Measurements from ENCODE around the gene NRXN3. TPM values are rescaled to one million over a fixed set of nuclear protein-coding genes. Genes with fewer than 3 reads are reported as not detected.

Gene NRXN3
- total and polyA plus RNA-seq, 2 of the 4 experiments (the other 2 are of a cell fraction): 4.8 to 25.1 TPM

GRCh38 chr14:79167957-79168356, 997.8 kb downstream of the NRXN3 start:
- no peak overlapping the region for H3K4me3 ChIP-seq (ENCODE audit: insufficient read depth, low read depth, low read length)
- no peak for TF ChIP-seq MAZ (IDR thresholded peaks at IDR 0.05; ENCODE audit: borderline replicate concordance, low read depth, low read length)
- TF ChIP-seq CEBPB (IDR thresholded peaks at IDR 0.05; ENCODE audit: low read depth, low read length): peak; percentile 47; the same call in 1 of the 2 replicates
- H3K36me3 ChIP-seq (ENCODE audit: control insufficient read depth, insufficient read depth, low read length): no peaks in the 10 kb centered on the region
- H3K9ac ChIP-seq (ENCODE audit: low read depth, low read length): no peak overlapping the region
- POLR2A ChIA-PET (ENCODE audit: unreplicated experiment): no interaction called here
- no peaks in the 10 kb centered on the region; the same call in 1 of the 2 replicates for H3K27me3 ChIP-seq (ENCODE audit: control insufficient read depth, insufficient read depth, low read length)
- H3K9me3 ChIP-seq (ENCODE audit: control insufficient read depth, insufficient read depth, low read length): no peaks in the 10 kb centered on the region
- no peak overlapping the region for H2BK20ac ChIP-seq (ENCODE audit: low read depth, low read length)
- no TSS peak for BruUV-seq (replicated peaks)
- H3K27ac ChIP-seq (ENCODE audit: insufficient read depth, low read length): no peak overlapping the region
- ATAC-seq (ENCODE audit: low read depth) (no peak), DNase-seq (peak; percentile 43)
- H3K23ac ChIP-seq (ENCODE audit: low read depth, low read length): no peak overlapping the region
- no peak overlapping the region for H4K91ac ChIP-seq (ENCODE audit: insufficient read depth, low read depth, low read length)
- H3K9me1 ChIP-seq (ENCODE audit: insufficient read depth, low read length): no peaks in the 10 kb centered on the region
- dilution Hi-C loops (cut with HindIII; ENCODE audit: low sequenced_read_pairs, unreplicated experiment) (no loop called here), in situ Hi-C loops (cut with MboI; ENCODE audit: low sequenced_read_pairs) (no loop called here), intact Hi-C loops (cut with micrococcal nuclease) (no loop called here)
- H2AK9ac ChIP-seq (replicated peaks; ENCODE audit: low read depth, low read length, poor library complexity): no peak overlapping the region
- no peaks in the 10 kb centered on the region for H3K4me1 ChIP-seq (ENCODE audit: control insufficient read depth, insufficient read depth, low read length)
- no peak overlapping the region for H2AFZ ChIP-seq (replicated peaks; ENCODE audit: low read length, poor library complexity)
- H3K4me2 ChIP-seq (ENCODE audit: low read depth, low read length): no peak overlapping the region
- no peak overlapping the region for H3K18ac ChIP-seq (ENCODE audit: low read depth, low read length)
- H2BK15ac ChIP-seq (ENCODE audit: low read depth, low read length): no peak overlapping the region
- CTCF ChIA-PET: no interaction called here
- H2AK5ac ChIP-seq (ENCODE audit: low read depth, low read length): no peak overlapping the region
- WGBS, 2 experiments (ENCODE audit: extremely low coverage in 2 of 2, insufficient read length in 1 of 2): no CpG with 5 or more reads among the region's 1 CpG
- H4K5ac ChIP-seq (ENCODE audit: low read depth, low read length): no peak overlapping the region
- H2BK120ac ChIP-seq (ENCODE audit: low read depth, low read length): no peak overlapping the region
- H2BK5ac ChIP-seq (ENCODE audit: low read depth, low read length, poor library complexity, severe bottlenecking): no peak overlapping the region
- H4K8ac ChIP-seq (ENCODE audit: low read depth in 2 of 2, low read length in 2 of 2): no peak overlapping the region
- no peaks in the 10 kb centered on the region for H4K20me1 ChIP-seq (ENCODE audit: insufficient read depth, low read length)
- H3K4ac ChIP-seq (ENCODE audit: low read depth, low read length): no peak overlapping the region
- no peak overlapping the region for H3K14ac ChIP-seq (replicated peaks; ENCODE audit: low read depth, low read length)
- no peaks in the 10 kb centered on the region for H3K79me1 ChIP-seq (ENCODE audit: low read depth in 1 of 2, low read length in 2 of 2)
- H3K56ac ChIP-seq (ENCODE audit: extremely low read depth, insufficient read depth, low read length): no peak overlapping the region

Measured in IMR-90 (cell line).